Mesendoderm (in vitro differentiated cells): Measurements from ENCODE around the gene CCDC81.

Experiments used
- DNase-seq: peaks from one replicate; pipeline ENCODE4 v3.0.0; 2013
- H2AK5ac ChIP-seq: 2 replicates; pipeline ENCODE4 v1.6.1; 2013; ENCODE audit warnings: low read length, inconsistent platforms
- H2BK120ac ChIP-seq: 2 replicates; pipeline ENCODE4 v1.6.1; 2013; ENCODE audit warnings: low read depth, mild to moderate bottlenecking, low read length, moderate library complexity, mixed read lengths
- H2BK15ac ChIP-seq: replicated peaks from 2 replicates; pipeline ENCODE4 v1.6.1; 2013; ENCODE audit warnings: low read depth, mild to moderate bottlenecking, moderate library complexity
- H2BK5ac ChIP-seq: 2 replicates; pipeline ENCODE4 v1.6.1; 2013; ENCODE audit warnings: low read length, inconsistent platforms
- H3K18ac ChIP-seq: 2 replicates; pipeline ENCODE4 v1.6.1; 2013; ENCODE audit warnings: mild to moderate bottlenecking, low read length, mixed read lengths
- H3K23ac ChIP-seq: one replicate; pipeline ENCODE4 v1.6.1; 2013; ENCODE audit warnings: low read length
- H3K27ac ChIP-seq: 2 replicates; pipeline ENCODE4 v1.5.1; 2013; ENCODE audit warnings: low read depth, mild to moderate bottlenecking, inconsistent platforms, low read length, moderate library complexity
- H3K27me3 ChIP-seq: 2 replicates; pipeline ENCODE4 v1.6.1; 2013; ENCODE audit warnings: low read length, control low read depth, mild to moderate bottlenecking, inconsistent platforms; ENCODE audit not compliant: insufficient read depth, poor library complexity
- H3K36me3 ChIP-seq: 2 replicates; pipeline ENCODE4 v1.6.1; 2013; ENCODE audit warnings: low read length, inconsistent platforms; ENCODE audit not compliant: control insufficient read depth, insufficient read depth
- H3K4ac ChIP-seq: one replicate; pipeline ENCODE4 v1.6.1; 2013; ENCODE audit warnings: low read depth, mild to moderate bottlenecking, low read length, moderate library complexity
- H3K4me1 ChIP-seq: 2 replicates; pipeline ENCODE4 v1.6.1; 2013; ENCODE audit warnings: low read depth, low read length, inconsistent platforms; ENCODE audit not compliant: control insufficient read depth
- H3K4me2 ChIP-seq: 2 replicates; pipeline ENCODE4 v1.6.1; 2013; ENCODE audit warnings: low read length
- H3K4me3 ChIP-seq: 2 replicates; pipeline ENCODE4 v1.5.1; 2013; ENCODE audit warnings: mild to moderate bottlenecking, low read length
- H3K56ac ChIP-seq: one replicate; pipeline ENCODE4 v1.6.1; 2013; ENCODE audit warnings: low read length
- H3K79me1 ChIP-seq: 2 replicates; pipeline ENCODE4 v1.6.1; 2013; ENCODE audit warnings: low read length, inconsistent platforms
- H3K79me2 ChIP-seq: 2 replicates; pipeline ENCODE4 v1.6.1; 2013; ENCODE audit warnings: mild to moderate bottlenecking, low read length; ENCODE audit not compliant: control insufficient read depth, insufficient read depth
- H3K9ac ChIP-seq: 2 replicates; pipeline ENCODE4 v1.6.1; 2013; ENCODE audit warnings: low read length, inconsistent platforms
- H4K5ac ChIP-seq: one replicate; pipeline ENCODE4 v1.6.1; 2013; ENCODE audit warnings: low read length
- H4K8ac ChIP-seq: one replicate; pipeline ENCODE4 v1.6.1; 2013; ENCODE audit warnings: low read depth, mild to moderate bottlenecking, control low read depth, low read length, moderate library complexity
- WGBS: extraction: QIAGEN DNeasy Blood & Tissue Kit; methylation state at CpG from one replicate; pipeline ENCODE4 v1.1.7; 2013; ENCODE audit warnings: low lambda C conversion rate, missing lambda C conversion rate; ENCODE audit not compliant: insufficient coverage; ENCODE audit errors: extremely low coverage; 5-methylcytosine and 5-hydroxymethylcytosine counted together

CCDC81 gene

GRCh38 chr11:86390487-86390886 lies 15.8 kb downstream of the CCDC81 start:
- no peaks in the 10 kb centered on the region for H3K27me3 ChIP-seq
- no peak overlapping the region for H3K56ac ChIP-seq
- no peak overlapping the region for H4K5ac ChIP-seq
- no peak overlapping the region for H3K27ac ChIP-seq
- no peak overlapping the region for H3K4ac ChIP-seq
- H3K4me2 ChIP-seq = no peak overlapping the region
- H2AK5ac ChIP-seq = no peak overlapping the region
- H3K36me3 ChIP-seq = no peaks in the 10 kb centered on the region
- no peak overlapping the region for H3K23ac ChIP-seq
- no peak overlapping the region for H2BK5ac ChIP-seq
- H4K8ac ChIP-seq = no peak overlapping the region
- no peaks in the 10 kb centered on the region for H3K4me1 ChIP-seq
- 100% methylated on average over 1 of the region's 3 CpGs for WGBS
- H3K79me2 ChIP-seq = no peaks in the 10 kb centered on the region
- H3K79me1 ChIP-seq = no peaks in the 10 kb centered on the region
- H3K4me3 ChIP-seq = no peak overlapping the region
- no peak overlapping the region for H3K9ac ChIP-seq
- no peak overlapping the region for H2BK120ac ChIP-seq
- H3K18ac ChIP-seq = no peak overlapping the region
- no peak overlapping the region for H2BK15ac ChIP-seq
- DNase-seq = no peak

DNA sequence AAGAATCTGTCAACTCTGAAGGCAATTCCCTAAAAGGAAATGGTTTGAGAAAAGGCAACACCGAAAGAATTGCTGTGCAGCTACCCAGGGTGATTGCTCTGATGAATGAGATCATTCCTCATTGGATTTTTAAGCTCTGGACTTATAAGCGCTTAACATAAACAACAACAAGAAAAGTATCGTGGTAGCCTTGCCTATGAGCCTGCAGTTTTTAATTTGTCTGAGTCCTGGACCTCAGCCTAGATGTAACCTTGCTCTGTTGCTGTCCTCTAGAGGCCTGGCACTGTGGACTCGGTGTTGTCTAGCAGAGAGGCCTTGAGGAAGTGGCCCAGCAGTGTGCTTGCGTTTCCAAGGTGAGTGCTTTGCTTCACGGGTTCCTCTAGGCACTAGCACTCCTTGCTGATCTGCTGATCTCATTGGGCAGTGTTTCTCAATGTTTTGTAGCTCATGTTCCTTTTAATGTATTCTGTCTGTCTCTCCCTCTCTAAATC lies 20.4 kb downstream of the CCDC81 start:
- no CpG with 5 or more reads among the region's 6 CpGs for WGBS
- Histone ChIP-seq H3K18ac (no peak overlapping the region), H3K56ac (no peak overlapping the region), H2BK120ac (no peak overlapping the region), H4K8ac (no peak overlapping the region), H4K5ac (no peak overlapping the region), H2AK5ac (no peak overlapping the region), H3K36me3 (no peaks in the 10 kb centered on the region), H3K4me2 (no peak overlapping the region), H3K4me3 (no peak overlapping the region), H3K79me2 (no peaks in the 10 kb centered on the region), H2BK5ac (no peak overlapping the region), H3K27ac (no peak overlapping the region), H3K27me3 (no peaks in the 10 kb centered on the region), H3K79me1 (no peaks in the 10 kb centered on the region), H2BK15ac (no peak overlapping the region), H3K9ac (no peak overlapping the region), H3K4me1 (no peaks in the 10 kb centered on the region), H3K4ac (no peak overlapping the region), H3K23ac (no peak overlapping the region)
- peak; percentile 69 for DNase-seq

GRCh38 chr11:86396396-86396795 lies 21.7 kb downstream of the CCDC81 start:
- Histone ChIP-seq H3K27me3 (no peaks in the 10 kb centered on the region), H3K4ac (no peak overlapping the region)
- WGBS = no CpG with 5 or more reads among the region's 2 CpGs

GRCh38 chr11:86397351-86397750 lies 22.7 kb downstream of the CCDC81 start:
- no peak overlapping the region for H3K4me3 ChIP-seq
- H2BK120ac ChIP-seq = no peak overlapping the region
- H3K36me3 ChIP-seq = no peaks in the 10 kb centered on the region
- no peak overlapping the region for H3K18ac ChIP-seq
- no peaks in the 10 kb centered on the region for H3K4me1 ChIP-seq
- H3K27ac ChIP-seq = no peak overlapping the region
- no peak overlapping the region for H3K23ac ChIP-seq
- no peak overlapping the region for H4K8ac ChIP-seq
- H2AK5ac ChIP-seq = no peak overlapping the region
- H3K4ac ChIP-seq = no peak overlapping the region
- H3K79me2 ChIP-seq = no peaks in the 10 kb centered on the region
- no peak overlapping the region for H3K56ac ChIP-seq
- no peak for DNase-seq
- H3K27me3 ChIP-seq = no peaks in the 10 kb centered on the region
- H2BK5ac ChIP-seq = no peak overlapping the region
- no peak overlapping the region for H3K9ac ChIP-seq
- no peak overlapping the region for H3K4me2 ChIP-seq
- H2BK15ac ChIP-seq = no peak overlapping the region
- no peaks in the 10 kb centered on the region for H3K79me1 ChIP-seq
- no peak overlapping the region for H4K5ac ChIP-seq

More at GRCh38 chr11:86396396-86396795, 21.7 kb downstream of the CCDC81 start:
- Histone ChIP-seq H4K8ac (no peak overlapping the region), H3K18ac (no peak overlapping the region), H3K4me2 (no peak overlapping the region), H3K23ac (no peak overlapping the region), H3K56ac (no peak overlapping the region), H3K79me1 (no peaks in the 10 kb centered on the region), H3K79me2 (no peaks in the 10 kb centered on the region), H3K4me1 (no peaks in the 10 kb centered on the region), H2BK15ac (no peak overlapping the region), H3K36me3 (no peaks in the 10 kb centered on the region), H3K9ac (no peak overlapping the region), H3K27ac (no peak overlapping the region), H4K5ac (no peak overlapping the region), H2BK120ac (no peak overlapping the region), H2AK5ac (no peak overlapping the region), H3K4me3 (no peak overlapping the region), H2BK5ac (no peak overlapping the region)
- DNase-seq = no peak

DNA sequence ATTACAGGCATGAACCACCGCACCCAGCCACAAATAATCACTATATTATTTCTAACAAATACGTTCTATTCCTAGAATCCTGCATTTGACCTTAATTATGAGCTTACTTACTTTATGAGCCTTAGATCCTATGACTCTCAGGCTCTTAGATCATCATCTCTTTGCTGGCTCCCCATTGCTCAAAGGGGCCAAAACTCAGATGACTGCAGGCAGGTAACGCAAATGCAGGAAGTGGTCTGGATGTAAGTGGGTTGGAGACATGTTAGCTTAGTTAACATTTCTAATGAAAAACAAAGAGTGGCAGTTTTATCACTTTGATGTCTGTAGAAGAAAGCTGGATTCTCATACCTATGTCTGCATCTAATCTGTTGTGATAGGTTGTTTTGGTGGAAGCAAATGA lies 23.4 kb downstream of the CCDC81 start:
- no peak overlapping the region for H3K9ac ChIP-seq
- H3K23ac ChIP-seq = no peak overlapping the region
- H4K8ac ChIP-seq = no peak overlapping the region
- no peak overlapping the region for H3K4me2 ChIP-seq
- no peak overlapping the region for H2BK5ac ChIP-seq
- H2BK120ac ChIP-seq = no peak overlapping the region
- no peaks in the 10 kb centered on the region for H3K79me2 ChIP-seq
- H3K4ac ChIP-seq = no peak overlapping the region
- no peak overlapping the region for H3K4me3 ChIP-seq
- no peak overlapping the region for H2AK5ac ChIP-seq
- no peak overlapping the region for H3K27ac ChIP-seq
- H3K27me3 ChIP-seq = no peaks in the 10 kb centered on the region
- no peak overlapping the region for H2BK15ac ChIP-seq
- H3K36me3 ChIP-seq = no peaks in the 10 kb centered on the region
- no peak overlapping the region for H4K5ac ChIP-seq
- 100% methylated on average over 1 of the region's 3 CpGs for WGBS
- DNase-seq = no peak
- no peaks in the 10 kb centered on the region for H3K79me1 ChIP-seq
- H3K18ac ChIP-seq = no peak overlapping the region
- H3K56ac ChIP-seq = no peak overlapping the region
- H3K4me1 ChIP-seq = no peaks in the 10 kb centered on the region

DNA sequence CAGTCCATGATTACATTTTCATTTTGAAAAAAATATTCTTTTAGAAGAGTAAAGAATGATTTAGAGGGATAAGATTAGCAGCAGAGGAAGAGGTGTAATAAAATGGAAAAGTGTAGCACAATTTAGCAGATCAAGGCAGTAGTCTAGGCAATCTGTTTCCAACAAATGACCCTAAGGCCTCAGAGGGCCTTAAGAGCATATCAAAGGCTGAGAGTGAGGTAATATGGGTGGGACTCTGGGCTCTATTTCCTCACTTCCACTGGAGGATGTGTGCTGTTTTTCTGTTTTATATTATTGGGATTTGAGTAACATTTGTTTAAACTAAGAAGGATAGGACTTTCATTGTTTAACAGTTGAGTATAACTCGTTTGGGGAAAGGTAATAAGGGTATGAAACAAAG lies 28.8 kb downstream of the CCDC81 start:
- H4K8ac ChIP-seq = no peak overlapping the region
- H4K5ac ChIP-seq = no peak overlapping the region
- no peak overlapping the region for H3K4me3 ChIP-seq
- 100% methylated on average over 1 of the region's 1 CpG for WGBS
- no peak overlapping the region for H3K9ac ChIP-seq
- H2BK120ac ChIP-seq = no peak overlapping the region
- no peaks in the 10 kb centered on the region for H3K27me3 ChIP-seq
- H3K4ac ChIP-seq = no peak overlapping the region
- DNase-seq = no peak
- no peaks in the 10 kb centered on the region for H3K79me1 ChIP-seq
- H3K18ac ChIP-seq = no peak overlapping the region
- no peak overlapping the region for H2AK5ac ChIP-seq
- no peak overlapping the region for H3K56ac ChIP-seq
- H3K79me2 ChIP-seq = no peaks in the 10 kb centered on the region
- no peak overlapping the region for H2BK15ac ChIP-seq
- H3K36me3 ChIP-seq = no peaks in the 10 kb centered on the region
- no peak overlapping the region for H3K4me2 ChIP-seq
- no peak overlapping the region for H2BK5ac ChIP-seq
- H3K27ac ChIP-seq = no peak overlapping the region
- H3K4me1 ChIP-seq = no peaks in the 10 kb centered on the region
- H3K23ac ChIP-seq = no peak overlapping the region
